Osteocyte (in vitro differentiated cells): ENCODE measurements around the gene SLC13A5. TPM values are rescaled to one million over a fixed set of nuclear protein-coding genes. Genes with fewer than 3 reads are reported as not detected.
"Not testable (repeated sequence)": the region's sequence is repeated elsewhere in the genome, so short reads cannot be mapped to it uniquely, and the experiment has no call there.

Experiments used
- DNase-seq: peaks from one replicate; pipeline ENCODE4 v3.0.0; 2021; ENCODE audit warnings: mixed read lengths; ENCODE audit not compliant: unreplicated experiment; ENCODE audit errors: extremely low spot score
- H3K27ac Mint-ChIP-seq: one replicate; pipeline ENCODE4 v1.8.0; 2021; ENCODE audit warnings: mild to moderate bottlenecking, mixed read lengths; ENCODE audit not compliant: unreplicated experiment
- H3K27me3 Mint-ChIP-seq: one replicate; pipeline ENCODE4 v1.8.0; 2021; ENCODE audit warnings: mixed read lengths; ENCODE audit not compliant: unreplicated experiment
- H3K36me3 Mint-ChIP-seq: one replicate; pipeline ENCODE4 v1.8.0; 2021; ENCODE audit warnings: mixed read lengths; ENCODE audit not compliant: unreplicated experiment
- H3K4me1 Mint-ChIP-seq: one replicate; pipeline ENCODE4 v1.8.0; 2021; ENCODE audit warnings: mixed read lengths; ENCODE audit not compliant: unreplicated experiment
- H3K4me3 Mint-ChIP-seq: one replicate; pipeline ENCODE4 v1.8.0; 2021; ENCODE audit warnings: mild to moderate bottlenecking, moderate library complexity, mixed read lengths; ENCODE audit not compliant: unreplicated experiment
- H3K9me3 Mint-ChIP-seq: one replicate; pipeline ENCODE4 v1.8.0; 2021; ENCODE audit warnings: mixed read lengths; ENCODE audit not compliant: unreplicated experiment
- CTCF ChIP-seq: fragments of 200-600 bp; sonication (generic); IDR thresholded peaks from 2 replicates; pipeline ENCODE4 v1.5.0; 2021; ENCODE audit warnings: antibody characterized with exemption, mild to moderate bottlenecking, moderate library complexity
- total RNA-seq: library from RNA; stranded (reverse); gene quantifications from 2 replicates; pipeline ENCODE4 v1.2.1, GENCODE V29; 2021

SLC13A5 gene
- total RNA-seq, 1 donor from 2014 or later = not detected

GRCh38 chr17:6660805-6661463, 52.2 kb downstream of the SLC13A5 start:
- peaks cover 6% of the 10 kb centered on the region for H3K4me1 Mint-ChIP-seq
- H3K27me3 Mint-ChIP-seq = peaks cover 52% of the 10 kb centered on the region

GRCh38 chr17:6660101-6660500, 53.1 kb downstream of the SLC13A5 start:
- H3K4me1 Mint-ChIP-seq = peaks cover 12% of the 10 kb centered on the region
- no peak for DNase-seq
- H3K27me3 Mint-ChIP-seq = peaks cover 58% of the 10 kb centered on the region
- H3K36me3 Mint-ChIP-seq = peaks cover 3% of the 10 kb centered on the region
- no peak overlapping the region for H3K4me3 Mint-ChIP-seq
- H3K27ac Mint-ChIP-seq = no peak overlapping the region
- no peak for TF ChIP-seq CTCF
- no peaks in the 10 kb centered on the region for H3K9me3 Mint-ChIP-seq

More at GRCh38 chr17:6660805-6661463, 52.2 kb downstream of the SLC13A5 start:
- H3K27ac Mint-ChIP-seq = no peak overlapping the region
- no peaks in the 10 kb centered on the region for H3K9me3 Mint-ChIP-seq
- DNase-seq = no peak
- peaks cover 3% of the 10 kb centered on the region for H3K36me3 Mint-ChIP-seq
- TF ChIP-seq CTCF = no peak
- no peak overlapping the region for H3K4me3 Mint-ChIP-seq

GRCh38 chr17:6658411-6658810, 54.8 kb downstream of the SLC13A5 start:
- Mint-ChIP-seq H3K4me1 (peaks cover 19% of the 10 kb centered on the region), H3K27me3 (peaks cover 68% of the 10 kb centered on the region)
- peak; percentile 63 for DNase-seq
- H3K4me3 Mint-ChIP-seq, H3K27ac Mint-ChIP-seq, H3K9me3 Mint-ChIP-seq, H3K36me3 Mint-ChIP-seq: not testable (repeated sequence)

GRCh38 chr17:6657633-6658287, 55.4 kb downstream of the SLC13A5 start:
- Mint-ChIP-seq H3K27ac (no peak overlapping the region), H3K9me3 (peaks cover 4% of the 10 kb centered on the region), H3K4me3 (no peak overlapping the region), H3K27me3 (peaks cover 69% of the 10 kb centered on the region), H3K36me3 (peaks cover 8% of the 10 kb centered on the region), H3K4me1 (peaks cover 26% of the 10 kb centered on the region)
- no peak for TF ChIP-seq CTCF
- peak; percentile 56 for DNase-seq

GRCh38 chr17:6656797-6657632, 56.2 kb downstream of the SLC13A5 start:
- DNase-seq, H3K36me3 Mint-ChIP-seq, H3K27ac Mint-ChIP-seq, H3K9me3 Mint-ChIP-seq: not testable (repeated sequence)
- Mint-ChIP-seq H3K27me3 (peaks cover 61% of the 10 kb centered on the region), H3K4me3 (peak overlapping the region; percentile 38), H3K4me1 (peaks cover 32% of the 10 kb centered on the region)

- H3K4me1 Mint-ChIP-seq = peaks cover 32% of the 10 kb centered on the region
- H3K27ac Mint-ChIP-seq, H3K36me3 Mint-ChIP-seq, DNase-seq, H3K9me3 Mint-ChIP-seq: not testable (repeated sequence)
- H3K4me3 Mint-ChIP-seq = peak overlapping the region; percentile 72
- peaks cover 52% of the 10 kb centered on the region for H3K27me3 Mint-ChIP-seq
Observed at GRCh38 chr17:6655732-6656361, 57.3 kb downstream of the SLC13A5 start.
